NCI-H128 (cell line): ENCODE measurements around the gene SFXN5.

ENCODE experiments used
- DNase-seq: peaks from one replicate; lab custom pipeline; 2025; ENCODE audit not compliant: unreplicated experiment; lab: John Stamatoyannopoulos, UW

SFXN5 gene

DNA sequence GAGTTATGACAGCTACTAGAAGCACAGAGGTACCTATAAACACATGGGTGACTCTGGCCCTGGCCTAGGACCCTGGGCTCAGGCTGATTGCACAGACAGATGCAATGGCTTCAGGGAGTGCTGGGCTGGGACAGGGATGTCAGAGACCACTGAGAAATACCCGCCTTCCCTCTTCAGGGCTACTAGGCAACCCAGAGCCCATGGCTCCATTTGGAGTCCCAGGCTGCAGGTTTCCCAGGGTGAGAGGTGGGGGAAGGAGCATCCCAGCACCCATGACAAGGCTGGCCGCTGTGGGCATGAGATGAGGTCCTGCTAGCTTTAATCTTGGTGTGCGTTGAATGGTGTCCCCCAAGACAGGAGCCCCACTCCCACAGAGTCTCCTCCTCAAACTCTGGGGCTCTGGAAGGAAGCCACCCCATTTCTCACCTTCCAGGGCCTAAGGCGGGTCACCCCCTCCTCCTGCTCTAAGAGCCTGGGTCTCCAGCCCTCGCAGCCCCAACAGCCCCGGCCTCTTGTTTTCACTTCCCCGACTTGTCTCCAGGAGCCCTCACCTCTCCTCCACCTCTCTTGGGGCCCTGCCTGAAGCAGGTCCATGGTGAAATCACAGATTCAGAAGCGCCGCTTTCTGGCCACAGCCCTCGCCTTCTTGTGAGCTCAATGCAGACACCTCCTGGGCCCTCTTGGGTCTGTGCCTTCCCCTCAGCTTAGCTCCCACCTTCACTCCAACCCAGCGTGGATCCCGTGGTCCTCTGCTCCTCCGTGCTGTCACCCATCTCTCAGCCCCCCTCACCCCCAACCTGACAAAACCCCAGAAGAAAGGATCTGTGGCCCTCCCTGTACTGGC, 112.7 kb downstream of the SFXN5 start:
- no peak for DNase-seq

DNA sequence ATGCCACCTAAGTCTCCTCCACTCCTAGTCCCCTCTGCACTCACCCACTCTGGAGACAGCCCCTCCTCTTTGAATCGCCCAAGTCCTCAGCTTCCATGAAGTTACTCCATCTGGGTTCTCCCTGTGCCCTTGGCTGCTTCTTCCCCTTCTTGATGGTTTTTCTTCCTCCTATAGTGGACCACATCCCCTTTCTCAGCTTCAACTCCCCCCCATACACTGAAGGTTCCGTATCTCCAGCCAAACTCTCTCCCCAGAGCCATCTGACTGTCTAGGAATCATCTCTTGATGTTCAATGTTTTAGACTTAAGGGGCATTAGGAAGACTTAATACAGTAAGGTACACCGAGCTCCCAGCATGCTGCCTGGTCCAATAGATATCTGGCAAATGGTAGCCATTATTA, 114.6 kb downstream of the SFXN5 start:
- DNase-seq, result no peak

DNA sequence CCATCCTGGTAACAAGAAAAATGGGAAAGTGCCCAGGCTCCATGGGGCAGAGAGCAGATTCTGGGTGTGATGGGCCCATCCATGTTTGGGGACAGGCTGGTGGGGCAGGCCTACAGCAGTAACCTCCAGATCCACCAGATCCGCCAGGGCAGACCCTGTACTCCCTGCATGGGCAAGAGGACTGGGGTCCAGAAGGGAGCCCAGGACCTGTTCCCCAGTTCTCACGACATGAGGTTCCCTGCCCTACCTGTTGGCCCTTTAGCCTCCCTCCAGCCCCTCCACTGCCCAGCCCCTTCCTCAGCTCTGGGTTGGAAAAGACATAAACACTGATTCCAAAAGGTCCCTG, 115.5 kb downstream of the SFXN5 start:
- no peak for DNase-seq

DNA sequence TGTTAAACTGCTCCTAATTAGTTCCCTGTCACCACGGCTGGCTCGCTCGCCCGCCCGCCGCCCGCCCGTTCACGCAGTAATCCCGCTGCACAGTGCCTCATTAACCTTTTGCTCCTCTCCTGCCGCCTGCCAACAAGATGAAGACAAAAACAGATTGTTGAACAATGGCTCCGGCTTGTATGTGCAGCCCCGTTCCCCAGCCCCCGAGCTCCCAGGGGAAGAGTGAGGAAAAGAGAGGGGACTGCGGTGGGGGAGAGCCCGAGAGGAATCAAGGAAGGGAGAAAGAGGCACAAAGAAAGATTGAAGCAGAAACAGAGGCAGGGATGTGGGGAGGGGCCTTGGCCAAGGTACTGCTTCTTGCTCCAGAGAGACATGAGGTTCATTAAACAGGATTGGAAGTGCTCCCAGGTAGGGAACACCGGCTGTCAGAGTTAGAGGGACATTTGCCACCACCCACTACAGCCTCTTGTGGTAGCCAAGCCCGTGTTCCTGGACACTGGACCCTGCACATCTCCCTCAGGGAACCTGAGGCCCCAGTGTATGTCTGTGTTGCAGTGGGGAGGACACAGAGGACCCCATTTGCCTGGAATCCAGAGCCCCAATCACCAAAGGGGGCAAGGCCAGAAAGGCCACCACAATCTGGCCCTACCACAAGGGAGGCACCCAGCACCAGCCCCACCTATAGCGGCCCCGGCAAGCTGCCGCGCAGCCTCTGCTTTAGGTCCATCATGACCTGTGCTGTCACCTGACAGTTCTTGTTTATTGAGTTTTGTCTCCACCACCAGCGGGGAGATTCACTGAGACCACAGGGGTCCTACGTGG, 116.1 kb downstream of the SFXN5 start:
- DNase-seq, result no peak

DNA sequence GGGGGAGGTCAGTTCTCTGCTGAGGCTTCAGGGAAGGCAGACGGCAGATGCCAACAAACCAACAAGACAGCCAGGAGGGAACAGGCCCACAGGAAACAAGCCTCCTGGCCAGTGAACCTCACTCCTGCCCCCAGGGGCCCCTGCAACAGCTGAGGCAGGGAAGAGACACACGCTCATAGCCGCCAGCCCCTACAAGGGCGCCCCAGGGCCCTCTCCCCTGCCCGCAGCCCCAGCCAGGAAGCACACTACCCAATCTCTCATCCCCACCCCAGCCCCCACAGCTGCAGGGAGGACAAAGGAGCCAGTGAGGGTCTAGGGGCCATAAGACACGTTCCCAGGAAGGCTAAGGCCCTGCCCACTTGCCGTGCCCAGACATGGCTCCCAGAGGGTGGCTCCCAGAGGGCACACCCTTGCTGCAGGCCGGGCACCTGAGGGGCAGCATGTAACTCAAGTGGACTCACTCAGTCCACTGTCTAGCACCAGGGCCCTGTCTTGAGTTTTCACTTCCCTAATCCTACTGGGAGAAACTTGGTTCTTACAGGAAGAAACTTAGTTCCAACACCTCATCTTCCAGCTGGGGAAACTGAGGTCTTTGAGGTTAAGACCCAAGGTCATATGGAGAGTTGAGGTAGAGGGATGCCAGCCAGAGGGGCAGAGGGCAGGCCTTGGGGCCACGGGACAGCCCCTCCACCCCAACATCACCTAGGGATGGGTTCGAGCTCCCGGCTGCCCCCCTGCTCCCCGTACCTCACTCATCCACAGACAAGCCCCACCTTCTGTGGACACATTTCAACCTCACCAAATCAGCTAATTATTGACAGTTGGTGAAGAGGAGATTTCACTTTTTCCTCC, 116.9 kb downstream of the SFXN5 start:
- no peak for DNase-seq

DNA sequence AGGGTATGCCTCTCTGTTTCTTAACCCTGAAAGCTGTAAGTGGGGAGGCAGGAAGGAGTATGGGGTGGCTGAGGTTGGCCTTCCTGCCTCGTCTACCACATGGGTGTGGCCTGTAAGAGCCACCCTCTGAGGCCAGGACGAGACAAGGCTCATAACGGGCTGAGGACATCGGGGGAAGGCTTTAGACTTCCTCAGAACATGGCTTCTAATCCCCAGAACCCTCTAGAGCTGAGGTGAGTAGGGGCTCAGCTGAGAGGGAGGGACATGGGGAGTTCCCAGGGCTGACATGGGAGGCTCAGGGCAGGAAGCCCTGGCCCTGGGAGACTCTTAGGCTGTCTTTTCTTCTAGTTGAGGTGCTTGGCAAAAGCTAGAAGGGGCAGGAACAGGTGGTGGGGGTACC, 117.5 kb downstream of the SFXN5 start:
- DNase-seq, result no peak

DNA sequence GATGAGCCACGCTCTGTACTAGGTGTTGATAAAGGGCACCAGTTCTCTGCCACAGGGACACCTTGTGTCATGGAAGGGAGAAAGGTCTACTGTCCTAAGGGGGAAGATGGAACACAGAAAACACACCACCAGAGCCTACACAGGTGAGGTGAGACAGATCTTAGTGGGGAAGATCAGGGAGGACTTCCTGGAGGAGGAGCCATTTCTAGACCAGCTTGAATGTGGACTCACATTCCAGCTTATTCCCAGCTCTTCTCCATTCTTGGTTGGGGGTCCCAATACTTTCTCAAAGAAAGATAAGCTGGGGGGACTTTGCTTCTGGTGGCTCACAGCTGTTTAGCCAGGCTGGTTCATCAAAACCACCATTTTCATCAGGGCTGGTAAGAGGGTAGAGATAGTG, 118.0 kb downstream of the SFXN5 start:
- no peak for DNase-seq

DNA sequence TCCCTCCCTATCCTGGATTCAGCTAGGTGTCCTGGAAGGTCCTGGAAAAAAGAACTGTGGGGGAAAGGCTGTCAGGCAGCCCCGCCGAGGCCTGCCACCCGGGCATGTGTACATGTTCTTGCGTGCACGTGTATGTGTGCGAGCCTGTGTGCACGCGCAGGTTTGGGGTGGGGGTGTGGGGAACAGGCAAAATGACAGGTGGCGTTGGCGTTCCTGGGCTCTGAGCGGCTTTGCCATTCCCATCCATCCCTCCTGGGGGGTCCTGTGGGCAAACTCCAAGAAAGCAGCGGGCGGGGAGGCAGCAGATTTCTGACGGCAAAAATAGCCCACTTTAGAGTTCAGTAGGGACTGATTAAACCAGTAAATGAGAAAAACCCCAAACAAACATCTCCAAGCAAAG, 118.6 kb downstream of the SFXN5 start:
- no peak for DNase-seq

DNA sequence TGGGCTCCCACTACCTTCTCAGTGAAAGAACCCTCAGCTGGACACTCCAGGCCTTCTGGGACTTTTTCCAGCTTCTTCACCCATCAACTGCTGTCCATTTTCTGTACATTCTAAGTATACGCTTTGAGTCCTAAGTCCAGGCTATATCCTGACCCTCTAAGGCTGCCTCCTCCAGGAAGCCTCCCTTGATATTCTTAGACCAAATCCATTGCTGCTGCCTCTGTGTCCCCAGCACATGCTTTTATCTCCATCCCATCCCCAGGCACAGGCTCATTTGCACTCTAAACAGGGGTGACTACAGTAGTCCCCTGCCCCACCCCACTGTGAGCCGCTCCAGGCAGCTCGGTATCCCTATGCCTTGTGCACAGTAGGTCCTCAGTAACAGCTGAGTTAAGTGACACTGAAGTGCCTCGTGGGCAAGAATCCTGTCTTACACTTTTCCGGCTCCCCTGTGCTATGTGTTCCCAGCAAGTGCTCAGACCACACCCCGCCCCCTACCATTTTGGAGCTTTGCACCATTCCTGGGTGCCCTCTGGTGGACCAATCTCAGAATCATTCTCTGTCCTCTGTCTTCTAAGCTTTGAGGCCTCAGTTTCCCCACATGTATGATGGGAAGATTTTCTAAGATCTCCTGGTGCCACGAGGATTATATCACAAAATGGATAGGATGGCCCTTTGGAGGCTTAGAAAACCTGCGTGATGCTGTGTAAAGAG, 119.2 kb downstream of the SFXN5 start:
- no peak for DNase-seq

DNA sequence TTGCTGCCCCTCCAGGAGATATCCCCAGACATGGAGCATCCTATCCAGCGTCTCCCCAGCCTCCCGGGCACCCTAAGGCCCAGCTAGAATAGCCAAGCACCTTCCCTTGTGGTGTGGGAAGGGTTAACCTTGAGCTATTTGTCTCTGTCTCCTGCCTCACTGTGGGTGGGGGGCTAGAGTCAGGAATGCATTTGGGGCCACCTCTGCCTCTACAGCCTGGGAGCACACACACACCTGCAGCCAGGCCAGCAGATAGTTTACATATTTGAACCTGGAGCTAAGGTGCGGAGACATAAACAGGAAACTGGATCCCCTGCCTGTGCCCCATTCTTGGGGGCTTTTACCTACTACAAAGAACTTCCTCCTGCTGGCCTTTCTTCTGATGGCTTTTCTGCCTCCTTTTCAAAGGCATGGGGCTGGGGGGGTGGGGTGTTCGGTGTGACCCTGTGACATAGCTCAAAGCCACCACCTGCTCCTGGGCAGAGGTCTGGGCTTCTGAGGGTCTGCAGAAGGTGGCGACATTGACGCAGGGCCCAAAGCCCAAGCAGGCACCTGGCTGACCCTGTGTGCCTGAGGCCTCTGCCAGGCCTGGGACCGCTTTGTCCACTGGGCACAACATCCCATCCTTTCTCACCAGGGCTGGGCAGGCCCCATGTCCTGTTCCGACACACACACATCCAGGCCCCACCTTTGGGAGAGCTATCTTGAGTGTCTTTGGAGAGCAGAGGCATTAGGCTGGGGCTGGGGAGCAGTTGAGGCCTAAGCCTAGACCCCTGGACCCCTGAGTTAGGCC, 120.0 kb downstream of the SFXN5 start:
- DNase-seq, result no peak

DNA sequence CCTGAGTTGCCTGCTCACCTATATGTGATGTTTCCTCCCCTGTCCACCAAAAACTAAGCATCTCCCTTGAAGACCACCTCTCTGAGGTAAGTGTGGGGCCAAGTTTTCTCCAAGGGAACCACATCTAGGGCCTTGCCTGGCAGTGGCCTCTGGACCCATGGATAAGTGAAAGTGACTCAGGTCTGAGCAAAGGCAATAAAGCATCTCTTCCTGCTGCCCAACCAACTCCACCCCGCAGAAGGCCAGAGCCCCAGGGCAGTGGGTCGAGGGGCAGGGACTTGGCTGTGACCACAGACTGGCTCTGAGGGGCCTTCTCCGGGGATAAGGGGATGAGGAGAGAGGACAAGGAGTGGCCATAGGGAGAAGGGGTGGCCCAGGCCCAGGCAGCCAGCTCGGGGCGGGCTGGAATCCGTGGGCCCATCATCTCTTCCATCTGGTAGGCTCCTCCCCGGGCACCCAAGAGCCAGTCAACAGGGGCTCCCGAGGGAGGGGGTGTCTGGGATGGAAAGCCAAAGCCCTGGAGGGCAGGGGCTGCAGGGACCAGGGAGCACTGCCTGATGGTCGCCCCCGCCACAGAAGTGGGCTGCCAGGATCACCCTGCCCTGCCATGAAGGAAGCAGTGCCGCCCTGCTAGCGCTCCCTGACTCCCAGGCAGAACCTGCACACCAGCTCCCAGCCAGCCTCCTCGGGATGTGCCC, 120.8 kb downstream of the SFXN5 start:
- no peak for DNase-seq

DNA sequence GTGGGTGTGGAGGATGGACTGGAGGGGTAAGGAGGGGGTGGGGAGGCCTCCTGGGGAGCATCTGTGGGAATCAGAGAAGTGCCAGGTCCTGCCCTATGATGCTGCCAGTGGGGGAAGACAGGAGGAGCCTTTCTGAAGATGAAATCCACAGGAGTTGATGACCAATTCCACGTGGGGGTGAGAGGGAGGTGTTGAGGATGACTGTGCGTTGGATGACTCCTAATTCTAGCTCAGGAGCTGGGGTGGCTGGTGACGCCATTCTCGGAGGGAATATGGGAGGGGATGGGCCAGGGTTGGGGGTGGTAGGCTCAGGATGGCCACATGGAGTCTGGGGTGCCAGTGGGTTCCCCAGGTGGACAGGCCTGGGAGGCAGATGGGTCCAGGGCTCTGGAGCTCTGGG, 121.9 kb downstream of the SFXN5 start:
- no peak for DNase-seq

DNA sequence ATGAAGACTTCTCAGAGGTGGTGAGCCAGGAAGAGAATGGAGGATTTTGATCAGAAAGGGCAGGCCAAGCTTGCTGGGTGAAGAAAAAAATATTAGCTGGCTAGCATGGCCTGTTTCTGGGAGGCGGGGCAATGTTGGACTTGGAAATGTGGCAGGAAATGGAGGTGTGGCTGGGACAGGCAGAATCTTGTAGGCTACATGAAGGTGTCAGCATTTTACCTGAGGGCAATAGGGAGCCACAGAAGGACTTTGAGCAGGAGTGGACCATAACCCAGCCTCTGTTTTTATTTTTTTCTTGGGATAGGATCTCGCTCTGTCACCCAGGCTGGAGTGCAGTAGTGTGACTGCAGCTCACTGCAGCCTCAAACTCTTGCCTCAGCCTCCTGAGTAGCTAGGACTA, 122.5 kb downstream of the SFXN5 start:
- DNase-seq, result no peak

DNA sequence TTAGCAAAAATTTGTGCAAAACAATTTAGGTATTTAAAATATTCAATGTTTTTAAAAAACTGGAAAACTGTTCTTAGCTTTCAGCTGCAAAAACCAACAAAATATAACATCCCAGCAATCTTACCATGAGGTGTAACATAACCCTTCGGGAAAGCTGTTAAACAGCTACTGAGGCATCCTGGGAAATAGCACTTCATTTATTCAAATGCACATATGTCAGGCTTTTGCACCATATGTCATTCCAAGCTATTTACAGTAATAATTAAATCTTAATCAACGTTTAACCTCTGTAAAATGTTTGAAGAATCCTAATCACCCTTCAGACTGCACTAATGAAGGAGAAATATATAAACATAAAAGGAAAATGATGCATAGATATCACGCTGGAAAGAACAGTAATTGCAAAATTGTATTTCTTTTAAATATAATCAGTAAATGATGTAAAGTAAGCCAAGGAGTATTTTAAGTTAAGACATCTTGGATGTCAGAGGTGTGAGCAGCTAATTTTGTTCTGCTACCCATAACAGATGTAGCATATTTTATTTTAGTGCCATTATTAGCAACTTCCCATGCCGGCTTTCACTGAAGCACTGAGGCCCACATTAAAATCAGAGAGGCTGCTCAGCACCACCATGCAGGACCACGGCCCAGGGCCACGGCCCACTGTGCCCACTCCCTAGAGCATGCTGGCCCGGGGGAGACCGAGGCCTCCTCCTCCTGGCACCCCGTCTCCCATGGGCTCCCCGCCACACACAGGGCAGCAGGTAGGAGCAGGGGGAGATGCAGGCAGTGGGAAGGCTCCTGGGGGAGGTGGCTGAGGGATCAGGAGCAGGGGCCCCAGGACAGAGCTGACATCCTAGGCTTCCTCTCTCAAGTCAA, 123.3 kb downstream of the SFXN5 start:
- DNase-seq, result no peak

DNA sequence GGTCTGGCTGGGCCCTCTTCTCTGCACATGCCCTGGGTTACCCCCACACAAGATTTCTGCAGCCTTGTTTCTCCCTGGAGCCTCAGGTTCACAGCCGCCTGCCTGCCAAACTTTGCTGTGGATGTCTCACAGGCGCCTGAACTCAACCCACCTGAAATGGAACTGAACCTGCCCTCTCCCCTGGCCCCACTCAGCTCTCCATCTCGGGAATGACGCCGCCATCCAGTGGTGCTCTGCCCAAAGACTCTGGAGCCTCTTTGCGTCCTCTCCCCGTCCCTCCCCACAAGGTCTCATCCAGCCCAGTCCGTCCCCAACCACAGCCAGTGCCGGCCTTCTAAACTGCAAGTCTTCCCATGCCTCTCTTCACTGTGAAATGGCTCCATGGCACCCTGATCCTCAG, 125.0 kb downstream of the SFXN5 start:
- no peak for DNase-seq

DNA sequence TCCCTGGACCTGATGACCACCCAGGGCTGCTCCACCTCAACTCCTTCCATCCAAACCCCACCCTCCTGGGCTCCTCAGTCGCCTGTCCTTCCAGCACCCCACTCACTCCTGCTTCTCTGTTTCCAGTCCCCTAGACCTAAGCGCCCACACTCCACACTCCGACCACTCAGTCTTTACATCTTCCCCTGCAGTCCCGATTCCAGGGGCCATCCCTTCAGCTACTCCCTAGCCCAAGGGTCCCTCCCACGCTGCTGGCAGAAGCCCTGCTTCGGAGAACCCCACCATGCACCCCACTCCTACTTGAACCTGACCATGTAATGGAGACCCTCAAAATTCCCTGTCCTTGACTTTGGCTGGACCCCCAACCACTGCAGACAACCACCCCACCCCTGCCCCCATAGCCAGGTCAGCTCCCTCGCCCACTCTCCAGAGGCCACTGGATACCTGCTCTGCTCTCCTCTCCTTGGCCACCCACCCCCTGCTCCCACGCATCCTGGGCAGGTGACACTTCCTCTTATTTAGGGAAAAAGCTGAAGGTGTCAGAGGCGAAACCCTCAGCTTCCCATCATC, 126.0 kb downstream of the SFXN5 start:
- DNase-seq, result no peak

DNA sequence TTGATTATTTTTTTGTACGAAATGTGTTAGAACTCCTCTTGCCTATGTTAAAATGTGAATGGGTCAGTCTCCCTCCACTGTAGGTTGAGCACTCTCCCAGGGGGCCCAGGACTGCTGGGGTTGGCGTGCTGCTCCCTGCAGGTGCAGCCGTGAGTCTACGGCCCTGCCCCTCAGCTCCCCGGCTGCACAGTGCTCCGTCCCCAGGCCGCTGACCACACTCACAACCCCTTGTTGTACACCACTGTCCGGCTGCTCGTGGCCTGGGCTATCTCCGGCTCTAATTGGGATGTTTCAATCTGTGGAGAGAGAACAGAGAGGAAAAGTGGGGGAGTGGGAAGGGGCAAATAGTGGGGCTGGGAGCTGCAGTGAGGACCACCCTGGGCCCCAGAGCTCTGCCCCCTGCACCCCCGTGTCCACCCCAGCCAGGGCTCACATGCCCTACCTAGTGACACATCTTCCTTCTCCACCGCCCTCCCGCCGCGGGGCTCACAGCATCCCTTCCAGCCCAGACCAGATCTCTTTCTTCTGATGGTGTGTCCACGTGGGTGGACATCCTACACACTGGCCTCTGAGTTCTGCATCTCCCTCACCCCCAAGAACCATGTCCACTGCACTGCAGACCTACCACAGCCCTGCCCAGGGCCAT, 126.6 kb downstream of the SFXN5 start:
- DNase-seq, result no peak
